ENCODE results near the gene PTGES3L.
"Not testable (repeated sequence)": the region's sequence is repeated elsewhere in the genome, so short reads cannot be mapped to it uniquely, and the experiment has no call there.

Gene PTGES3L

GRCh38 chr17:42997390-42997983 lies 17.6 kb upstream of the PTGES3L start:
- Histone ChIP-seq H4K91ac (ENCODE audit: low read length) (no peak overlapping the region), H3K36me3 (ENCODE audit: control insufficient read depth in 1 of 2, insufficient read depth in 2 of 2, low read depth in 1 of 2, low read length in 2 of 2) (peaks cover 26 to 54% of the 10 kb centered on the region in 2 experiments), H4K8ac (ENCODE audit: low read length) (peak overlapping the region; percentile 52), H3K79me1 (replicated peaks; ENCODE audit: low read length, poor library complexity, severe bottlenecking) (no peaks in the 10 kb centered on the region), H3K9me3 (ENCODE audit: control insufficient read depth, low read length) (no peaks in the 10 kb centered on the region), H3K18ac (ENCODE audit: low read depth in 1 of 2, low read length in 2 of 2) (peak overlapping the region in 1 of 2 experiments; percentile 55), H2BK15ac (ENCODE audit: low read depth, poor library complexity, severe bottlenecking) (no peak overlapping the region), H3K27me3 (ENCODE audit: control insufficient read depth in 1 of 2, insufficient read depth in 1 of 2, low read length in 2 of 2) (no peaks in the 10 kb centered on the region), H2BK12ac (ENCODE audit: low read length in 2 of 2) (no peak overlapping the region), H3K4me3 (ENCODE audit: insufficient read depth in 1 of 2, low read depth in 1 of 2, low read length in 2 of 2) (peak overlapping the region in 1 of 2 experiments; percentile 66), H3K9ac (ENCODE audit: low read length) (peak overlapping the region; percentile 87), H2BK5ac (ENCODE audit: low read depth, low read length, poor library complexity, severe bottlenecking) (no peak overlapping the region), H3K4me2 (ENCODE audit: low read length, poor library complexity, severe bottlenecking) (peak overlapping the region; percentile 42), H3K4ac (ENCODE audit: low read depth in 1 of 2, low read length in 2 of 2) (no peak overlapping the region), H2BK120ac (ENCODE audit: low read depth, low read length) (no peak overlapping the region), H3K14ac (ENCODE audit: low read length in 2 of 2) (no peak overlapping the region), H3K23ac (ENCODE audit: low read length in 2 of 2) (no peak overlapping the region), H3K27ac (ENCODE audit: low read length, poor library complexity, severe bottlenecking) (peak overlapping the region; percentile 22), H2AK5ac (ENCODE audit: low read length, severe bottlenecking) (peak overlapping the region; percentile 4), H2AFZ (ENCODE audit: low read depth, low read length) (no peak overlapping the region), H3K4me1 (ENCODE audit: control insufficient read depth, insufficient read depth, low read depth, low read length) (peaks cover 8% of the 10 kb centered on the region)
- WGBS = 50% methylated on average over 3 of the region's 5 CpGs
- no peak for DNase-seq

DNA sequence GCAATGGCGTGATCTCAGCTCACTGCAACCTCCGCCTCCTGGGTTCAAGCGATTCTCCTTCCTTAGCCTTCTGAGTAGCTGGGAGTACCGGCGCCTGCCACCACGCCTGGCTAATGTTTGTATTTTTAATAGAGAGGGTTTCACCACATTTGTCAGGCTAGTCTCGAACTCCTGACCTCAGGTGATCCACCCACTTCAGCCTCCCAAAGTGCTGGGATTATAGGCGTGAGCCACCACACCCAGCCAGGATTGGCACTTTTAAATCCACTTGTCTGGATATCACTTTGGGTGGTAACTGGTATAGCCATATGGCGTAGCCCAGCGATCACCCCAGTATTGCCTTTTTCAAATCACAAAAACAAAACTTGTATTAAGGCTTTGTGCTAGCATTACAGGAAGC lies 14.0 kb upstream of the PTGES3L start:
- WGBS = 96% methylated on average over 5 of the region's 10 CpGs
- DNase-seq; H4K8ac ChIP-seq (ENCODE audit: low read length): not testable (repeated sequence)

DNA sequence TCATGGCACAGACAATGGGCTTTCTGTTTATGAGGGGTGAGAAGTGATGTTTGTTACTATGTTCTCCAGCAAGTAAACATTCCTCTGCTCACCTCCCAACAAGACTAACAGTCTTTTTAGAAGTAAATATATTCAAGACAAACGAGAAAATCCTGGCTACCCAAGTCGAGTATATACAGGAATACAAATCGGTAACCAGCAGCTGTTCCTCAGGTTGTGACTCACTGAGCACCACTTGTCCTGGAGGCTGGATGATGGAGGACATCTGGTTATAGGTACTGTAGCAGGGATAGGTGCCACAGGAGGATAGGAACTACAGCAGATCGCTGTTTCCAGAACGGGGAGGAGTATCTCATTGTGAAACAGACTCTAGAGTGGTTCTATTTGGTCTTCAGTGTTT lies 13.0 kb upstream of the PTGES3L start:
- H3K4me2 ChIP-seq (ENCODE audit: low read length, poor library complexity, severe bottlenecking) = no peak overlapping the region
- no peak overlapping the region for H3K14ac ChIP-seq (ENCODE audit: low read length in 2 of 2)
- H3K4ac ChIP-seq (ENCODE audit: low read depth in 1 of 2, low read length in 2 of 2) = no peak overlapping the region
- H2BK5ac ChIP-seq (ENCODE audit: low read depth, low read length, poor library complexity, severe bottlenecking) = no peak overlapping the region
- H3K27ac ChIP-seq (ENCODE audit: low read length, poor library complexity, severe bottlenecking) = no peak overlapping the region
- no peak overlapping the region for H2BK12ac ChIP-seq (ENCODE audit: low read length in 2 of 2)
- no peak overlapping the region for H2AK5ac ChIP-seq (ENCODE audit: low read length, severe bottlenecking)
- no peak overlapping the region for H2BK15ac ChIP-seq (ENCODE audit: low read depth, poor library complexity, severe bottlenecking)
- H3K27me3 ChIP-seq (ENCODE audit: control insufficient read depth in 1 of 2, insufficient read depth in 1 of 2, low read length in 2 of 2) = no peaks in the 10 kb centered on the region
- H2AFZ ChIP-seq (ENCODE audit: low read depth, low read length) = no peak overlapping the region
- H3K9me3 ChIP-seq (ENCODE audit: control insufficient read depth, low read length) = no peaks in the 10 kb centered on the region
- no peak overlapping the region for H4K91ac ChIP-seq (ENCODE audit: low read length)
- no peak overlapping the region for H3K4me3 ChIP-seq (ENCODE audit: insufficient read depth in 1 of 2, low read depth in 1 of 2, low read length in 2 of 2)
- H3K36me3 ChIP-seq (ENCODE audit: control insufficient read depth in 1 of 2, insufficient read depth in 2 of 2, low read depth in 1 of 2, low read length in 2 of 2) = peaks cover 39 to 63% of the 10 kb centered on the region in 2 experiments
- peaks cover 7% of the 10 kb centered on the region for H3K79me1 ChIP-seq (replicated peaks; ENCODE audit: low read length, poor library complexity, severe bottlenecking)
- H3K23ac ChIP-seq (ENCODE audit: low read length in 2 of 2) = no peak overlapping the region
- peak; percentile 50 for DNase-seq
- no peak overlapping the region for H3K9ac ChIP-seq (ENCODE audit: low read length)
- H2BK120ac ChIP-seq (ENCODE audit: low read depth, low read length) = no peak overlapping the region
- WGBS = 80% methylated on average over 5 of the region's 5 CpGs
- H3K18ac ChIP-seq (ENCODE audit: low read depth in 1 of 2, low read length in 2 of 2) = no peak overlapping the region
- peaks cover 3% of the 10 kb centered on the region for H3K4me1 ChIP-seq (ENCODE audit: control insufficient read depth, insufficient read depth, low read depth, low read length)
- no peak overlapping the region for H4K8ac ChIP-seq (ENCODE audit: low read length)

More for the DNA sequence above, 14.0 kb upstream of the PTGES3L start:
- H2BK12ac ChIP-seq (ENCODE audit: low read length in 2 of 2); H2AFZ ChIP-seq (ENCODE audit: low read depth, low read length); H2BK15ac ChIP-seq (ENCODE audit: low read depth, poor library complexity, severe bottlenecking); H3K27ac ChIP-seq (ENCODE audit: low read length, poor library complexity, severe bottlenecking); H3K4me1 ChIP-seq (ENCODE audit: control insufficient read depth, insufficient read depth, low read depth, low read length); H2AK5ac ChIP-seq (ENCODE audit: low read length, severe bottlenecking); H3K27me3 ChIP-seq (ENCODE audit: control insufficient read depth in 1 of 2, insufficient read depth in 1 of 2, low read length in 2 of 2); H3K18ac ChIP-seq (ENCODE audit: low read depth in 1 of 2, low read length in 2 of 2); H2BK120ac ChIP-seq (ENCODE audit: low read depth, low read length); H3K9me3 ChIP-seq (ENCODE audit: control insufficient read depth, low read length); H3K4me3 ChIP-seq (ENCODE audit: insufficient read depth in 1 of 2, low read depth in 1 of 2, low read length in 2 of 2); H3K23ac ChIP-seq (ENCODE audit: low read length in 2 of 2); H3K4ac ChIP-seq (ENCODE audit: low read depth in 1 of 2, low read length in 2 of 2); H4K91ac ChIP-seq (ENCODE audit: low read length); H3K4me2 ChIP-seq (ENCODE audit: low read length, poor library complexity, severe bottlenecking); H3K14ac ChIP-seq (ENCODE audit: low read length in 2 of 2); H3K9ac ChIP-seq (ENCODE audit: low read length); H3K79me1 ChIP-seq (replicated peaks; ENCODE audit: low read length, poor library complexity, severe bottlenecking); H2BK5ac ChIP-seq (ENCODE audit: low read depth, low read length, poor library complexity, severe bottlenecking): not testable (repeated sequence)
- peaks cover 35 to 53% of the 10 kb centered on the region in 2 experiments for H3K36me3 ChIP-seq (ENCODE audit: control insufficient read depth in 1 of 2, insufficient read depth in 2 of 2, low read depth in 1 of 2, low read length in 2 of 2)

- H3K27me3 ChIP-seq (ENCODE audit: control insufficient read depth in 1 of 2, insufficient read depth in 1 of 2, low read length in 2 of 2) = no peaks in the 10 kb centered on the region
- H3K79me1 ChIP-seq (replicated peaks; ENCODE audit: low read length, poor library complexity, severe bottlenecking) = peaks cover 14% of the 10 kb centered on the region
- WGBS = 99% methylated on average over 6 of the region's 6 CpGs
- no peak overlapping the region for H3K27ac ChIP-seq (ENCODE audit: low read length, poor library complexity, severe bottlenecking)
- no peak overlapping the region for H4K8ac ChIP-seq (ENCODE audit: low read length)
- H2BK15ac ChIP-seq (ENCODE audit: low read depth, poor library complexity, severe bottlenecking) = no peak overlapping the region
- no peak overlapping the region for H3K4ac ChIP-seq (ENCODE audit: low read depth in 1 of 2, low read length in 2 of 2)
- peaks cover 2% of the 10 kb centered on the region for H3K4me1 ChIP-seq (ENCODE audit: control insufficient read depth, insufficient read depth, low read depth, low read length)
- no peak overlapping the region for H3K23ac ChIP-seq (ENCODE audit: low read length in 2 of 2)
- no peak overlapping the region for H2BK120ac ChIP-seq (ENCODE audit: low read depth, low read length)
- H2AFZ ChIP-seq (ENCODE audit: low read depth, low read length) = no peak overlapping the region
- H3K9ac ChIP-seq (ENCODE audit: low read length) = no peak overlapping the region
- H3K14ac ChIP-seq (ENCODE audit: low read length in 2 of 2) = no peak overlapping the region
- H2BK12ac ChIP-seq (ENCODE audit: low read length in 2 of 2) = no peak overlapping the region
- H3K9me3 ChIP-seq (ENCODE audit: control insufficient read depth, low read length) = no peaks in the 10 kb centered on the region
- H3K4me3 ChIP-seq (ENCODE audit: insufficient read depth in 1 of 2, low read depth in 1 of 2, low read length in 2 of 2) = no peak overlapping the region
- no peak overlapping the region for H4K91ac ChIP-seq (ENCODE audit: low read length)
- H2AK5ac ChIP-seq (ENCODE audit: low read length, severe bottlenecking) = no peak overlapping the region
- no peak overlapping the region for H2BK5ac ChIP-seq (ENCODE audit: low read depth, low read length, poor library complexity, severe bottlenecking)
- no peak overlapping the region for H3K4me2 ChIP-seq (ENCODE audit: low read length, poor library complexity, severe bottlenecking)
- H3K18ac ChIP-seq (ENCODE audit: low read depth in 1 of 2, low read length in 2 of 2) = no peak overlapping the region
- DNase-seq = no peak
- peaks cover 46 to 74% of the 10 kb centered on the region in 2 experiments for H3K36me3 ChIP-seq (ENCODE audit: control insufficient read depth in 1 of 2, insufficient read depth in 2 of 2, low read depth in 1 of 2, low read length in 2 of 2)
These were observed 11.6 kb upstream of the PTGES3L start for GRCh38 chr17:42991471-42991870.
